ENCODE results near the gene KLHL22. TPM values are rescaled to one million over a fixed set of nuclear protein-coding genes. Genes with fewer than 3 reads are reported as not detected.

KLHL22 gene
- polyA plus RNA-seq, 1 experiment = 30.2 TPM

DNA sequence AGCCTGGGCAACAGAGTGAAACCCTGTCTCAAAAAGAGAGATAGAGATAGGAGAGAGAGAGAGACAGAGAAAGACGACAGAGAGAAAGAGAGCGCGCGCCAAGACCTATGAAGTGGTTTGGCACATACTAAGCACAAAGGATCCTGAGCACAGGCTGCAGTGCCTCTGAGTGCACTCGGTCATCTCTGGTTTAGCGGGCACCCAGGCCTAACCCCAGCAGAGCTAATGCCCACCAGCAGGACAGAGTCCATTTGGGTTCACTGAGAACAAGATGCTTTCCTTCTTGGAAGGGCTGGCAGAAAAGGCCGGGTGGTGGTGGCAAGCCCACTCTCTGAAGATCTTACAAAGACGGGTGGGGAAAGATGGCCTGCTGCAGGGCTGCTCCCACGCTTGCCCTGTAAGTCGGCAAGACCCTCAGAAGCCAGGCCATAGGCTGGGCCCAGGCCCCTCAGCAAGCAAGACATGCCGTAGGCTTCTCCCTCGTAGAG is 61.3 kb downstream of the KLHL22 start:
- DNase-seq (ENCODE audit: low read depth, low spot score) = no peak
- Histone ChIP-seq H3K27me3 (ENCODE audit: control insufficient read depth, insufficient read depth, low read length) (no peaks in the 10 kb centered on the region), H3K9me3 (ENCODE audit: control insufficient read depth, insufficient read depth, low read length) (peaks cover 8% of the 10 kb centered on the region; the same call in 1 of the 2 replicates), H3K4me3 (ENCODE audit: low read depth, low read length) (no peak overlapping the region), H3K27ac (ENCODE audit: low read depth, low read length) (no peak overlapping the region)
- ChIA-PET POLR2A (no interaction called here), CTCF (interaction anchor here (0.7 to 3.7 kb wide), 3 partner anchors 16 to 102 kb away, joined by 3 to 19 read pairs (median 5); no protein-coding TSS in a partner anchor)
- TF ChIP-seq, protein P1, sequence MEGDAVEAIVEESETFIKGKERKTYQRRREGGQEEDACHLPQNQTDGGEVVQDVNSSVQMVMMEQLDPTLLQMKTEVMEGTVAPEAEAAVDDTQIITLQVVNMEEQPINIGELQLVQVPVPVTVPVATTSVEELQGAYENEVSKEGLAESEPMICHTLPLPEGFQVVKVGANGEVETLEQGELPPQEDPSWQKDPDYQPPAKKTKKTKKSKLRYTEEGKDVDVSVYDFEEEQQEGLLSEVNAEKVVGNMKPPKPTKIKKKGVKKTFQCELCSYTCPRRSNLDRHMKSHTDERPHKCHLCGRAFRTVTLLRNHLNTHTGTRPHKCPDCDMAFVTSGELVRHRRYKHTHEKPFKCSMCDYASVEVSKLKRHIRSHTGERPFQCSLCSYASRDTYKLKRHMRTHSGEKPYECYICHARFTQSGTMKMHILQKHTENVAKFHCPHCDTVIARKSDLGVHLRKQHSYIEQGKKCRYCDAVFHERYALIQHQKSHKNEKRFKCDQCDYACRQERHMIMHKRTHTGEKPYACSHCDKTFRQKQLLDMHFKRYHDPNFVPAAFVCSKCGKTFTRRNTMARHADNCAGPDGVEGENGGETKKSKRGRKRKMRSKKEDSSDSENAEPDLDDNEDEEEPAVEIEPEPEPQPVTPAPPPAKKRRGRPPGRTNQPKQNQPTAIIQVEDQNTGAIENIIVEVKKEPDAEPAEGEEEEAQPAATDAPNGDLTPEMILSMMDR (IDR thresholded peaks at IDR 0.05; ENCODE audit: low read depth, low read length) = no peak

- TF ChIP-seq, protein P1 (IDR thresholded peaks at IDR 0.05; ENCODE audit: low read depth, low read length) = no peak
- ChIA-PET CTCF (interaction anchor here (0.7 to 3.7 kb wide), 2 partner anchors 16 to 102 kb away, joined by 3 to 19 read pairs; no protein-coding TSS in a partner anchor), POLR2A (no interaction called here)
- Histone ChIP-seq H3K27me3 (ENCODE audit: control insufficient read depth, insufficient read depth, low read length) (no peaks in the 10 kb centered on the region), H3K9me3 (ENCODE audit: control insufficient read depth, insufficient read depth, low read length) (peaks cover 8% of the 10 kb centered on the region; the same call in 1 of the 2 replicates), H3K27ac (ENCODE audit: low read depth, low read length) (no peak overlapping the region), H3K4me3 (ENCODE audit: low read depth, low read length) (no peak overlapping the region)
- DNase-seq (ENCODE audit: low read depth, low spot score) = no peak
These were observed 61.8 kb downstream of the KLHL22 start for GRCh38 chr22:20433686-20434241.

- DNase-seq (ENCODE audit: low read depth, low spot score) = no peak
- TF ChIP-seq, protein P1 (IDR thresholded peaks at IDR 0.05; ENCODE audit: low read depth, low read length) = no peak
These were observed 62.4 kb downstream of the KLHL22 start for GRCh38 chr22:20433191-20433590.

GRCh38 chr22:20432244-20432686 is 63.3 kb downstream of the KLHL22 start:
- ChIA-PET POLR2A (interaction anchor here (0.6 kb wide), 1 partner anchor 80 kb away, joined by 6 read pairs; no protein-coding TSS in a partner anchor), CTCF (interaction anchor here (1.3 kb wide), 1 partner anchor 14 kb away, joined by 6 read pairs; no protein-coding TSS in a partner anchor)
- H3K27ac ChIP-seq (ENCODE audit: low read depth, low read length) = no peak overlapping the region
- H3K27me3 ChIP-seq (ENCODE audit: control insufficient read depth, insufficient read depth, low read length) = no peaks in the 10 kb centered on the region
- peaks cover 8% of the 10 kb centered on the region; the same call in 1 of the 2 replicates for H3K9me3 ChIP-seq (ENCODE audit: control insufficient read depth, insufficient read depth, low read length)
- no peak for DNase-seq (ENCODE audit: low read depth, low spot score)
- TF ChIP-seq, protein P1 (IDR thresholded peaks at IDR 0.05; ENCODE audit: low read depth, low read length) = no peak
- no peak overlapping the region for H3K4me3 ChIP-seq (ENCODE audit: low read depth, low read length)

More at GRCh38 chr22:20433191-20433590, 62.4 kb downstream of the KLHL22 start:
- H3K27ac ChIP-seq (ENCODE audit: low read depth, low read length) = no peak overlapping the region
- H3K27me3 ChIP-seq (ENCODE audit: control insufficient read depth, insufficient read depth, low read length) = no peaks in the 10 kb centered on the region
- H3K4me3 ChIP-seq (ENCODE audit: low read depth, low read length) = no peak overlapping the region
- POLR2A ChIA-PET = interaction anchor here (0.6 kb wide), 1 partner anchor 79 kb away, joined by 6 read pairs; no protein-coding TSS in a partner anchor
- CTCF ChIA-PET = interaction anchor here (1.3 to 3.7 kb wide), 2 partner anchors 15 kb away, joined by 6 to 19 read pairs; no protein-coding TSS in a partner anchor
- H3K9me3 ChIP-seq (ENCODE audit: control insufficient read depth, insufficient read depth, low read length) = peaks cover 8% of the 10 kb centered on the region; the same call in 1 of the 2 replicates

Data from AG04450 (cell line).